HG02678 (cell line): ENCODE data around the gene PTGIR.

Source experiments
- ATAC-seq: cut with Tn5 transposase; IDR thresholded peaks from one replicate; pipeline ENCODE4 v1.9.1; 2021; ENCODE audit warnings: mild to moderate bottlenecking, moderate library complexity; ENCODE audit not compliant: unreplicated experiment

Gene PTGIR

DNA sequence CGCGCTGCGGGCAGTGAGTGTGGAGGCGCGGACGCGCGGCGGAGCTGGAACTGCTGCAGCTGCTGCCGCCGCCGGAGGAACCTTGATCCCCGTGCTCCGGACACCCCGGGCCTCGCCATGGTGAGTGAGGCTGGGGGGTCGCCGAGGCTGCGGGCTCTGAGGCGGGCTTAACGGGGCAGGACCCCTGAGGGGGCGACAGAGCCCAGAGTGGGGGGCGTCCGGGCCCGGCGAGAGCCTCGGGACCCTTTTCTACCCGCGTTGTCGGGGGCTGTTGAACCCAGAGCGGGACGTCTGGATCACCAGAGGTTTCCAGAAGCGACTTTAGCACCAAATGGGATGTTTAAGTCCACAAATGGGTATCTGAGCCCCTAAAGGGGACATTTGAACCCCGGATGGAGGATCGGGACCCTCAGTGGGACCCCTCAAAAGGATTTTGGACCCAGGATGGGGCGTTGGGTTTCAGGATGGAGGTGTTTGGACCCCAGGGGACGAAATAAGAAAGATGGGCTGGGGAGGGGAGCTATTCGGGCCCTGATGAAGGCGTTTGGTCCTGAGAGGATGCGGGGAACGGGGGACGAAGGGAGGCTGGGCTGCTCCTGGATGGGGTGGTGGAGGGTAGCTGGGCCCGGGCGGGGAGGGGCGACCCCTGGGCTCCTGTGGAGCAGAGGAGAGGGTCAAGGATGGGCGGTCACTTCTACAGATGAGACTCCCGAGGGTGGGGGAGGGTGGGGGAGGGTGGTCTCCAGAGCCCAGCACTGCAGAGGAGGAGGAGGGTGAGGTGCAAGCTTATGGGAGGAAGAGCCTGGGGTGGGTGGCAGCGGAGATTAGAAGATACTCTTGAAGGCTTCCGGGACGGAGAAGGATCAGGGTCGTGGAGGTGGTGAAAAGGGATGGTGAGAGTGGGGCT is 23.3 kb downstream of the PTGIR start, which contains the start of gene CALM3:
Gene CALM3, plus strand, starts transcription at position 13 of the 907 bp plus-strand sequence. Its CDS starts 105 bp downstream, at position 118.
- no peak for ATAC-seq

DNA sequence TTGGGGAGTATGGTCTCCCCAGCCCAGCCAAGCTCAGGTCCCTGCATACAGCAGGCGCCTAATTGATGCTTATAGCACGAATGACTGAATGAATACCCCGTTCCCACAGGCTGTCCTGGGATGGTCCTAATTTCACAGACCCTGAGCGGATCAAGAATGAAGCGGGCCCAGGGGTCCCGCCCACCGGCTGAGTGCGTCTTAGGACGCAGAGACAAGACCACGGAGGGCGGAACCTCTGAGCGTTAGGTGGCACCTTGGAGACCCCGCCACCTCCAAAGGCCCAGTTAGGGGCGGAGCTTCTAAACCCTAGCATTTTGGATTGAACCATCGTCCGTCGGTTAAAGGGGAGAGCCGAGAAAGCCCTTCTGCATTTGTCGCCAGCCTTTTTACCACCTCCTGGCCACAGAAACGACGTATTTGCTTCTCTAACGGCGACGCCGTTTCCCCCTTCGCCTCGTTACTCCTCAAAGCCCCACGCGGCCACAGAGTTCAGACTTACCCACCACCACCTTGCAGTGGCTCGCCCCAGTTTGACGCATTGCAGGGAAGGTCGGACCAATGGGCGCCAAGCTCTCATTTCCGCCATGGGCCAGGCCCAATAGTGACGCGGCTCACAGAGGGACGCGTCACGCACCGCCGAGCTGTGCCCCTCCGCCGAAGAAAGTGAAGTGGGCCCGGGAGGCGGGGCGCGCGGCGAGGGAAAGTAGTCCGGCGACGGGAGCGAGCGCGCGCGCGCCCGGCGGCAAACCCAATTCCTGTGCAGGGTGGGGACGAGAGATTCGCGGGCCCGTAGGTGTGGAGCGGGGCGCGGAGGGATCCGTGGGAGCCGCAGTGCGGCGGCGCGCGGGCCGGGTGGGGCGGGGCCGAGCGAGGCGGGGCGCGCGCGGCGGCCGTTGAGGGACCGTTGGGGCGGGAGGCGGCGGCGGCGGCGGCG is 24.2 kb downstream of the PTGIR start:
- peak; percentile 83 for ATAC-seq

DNA sequence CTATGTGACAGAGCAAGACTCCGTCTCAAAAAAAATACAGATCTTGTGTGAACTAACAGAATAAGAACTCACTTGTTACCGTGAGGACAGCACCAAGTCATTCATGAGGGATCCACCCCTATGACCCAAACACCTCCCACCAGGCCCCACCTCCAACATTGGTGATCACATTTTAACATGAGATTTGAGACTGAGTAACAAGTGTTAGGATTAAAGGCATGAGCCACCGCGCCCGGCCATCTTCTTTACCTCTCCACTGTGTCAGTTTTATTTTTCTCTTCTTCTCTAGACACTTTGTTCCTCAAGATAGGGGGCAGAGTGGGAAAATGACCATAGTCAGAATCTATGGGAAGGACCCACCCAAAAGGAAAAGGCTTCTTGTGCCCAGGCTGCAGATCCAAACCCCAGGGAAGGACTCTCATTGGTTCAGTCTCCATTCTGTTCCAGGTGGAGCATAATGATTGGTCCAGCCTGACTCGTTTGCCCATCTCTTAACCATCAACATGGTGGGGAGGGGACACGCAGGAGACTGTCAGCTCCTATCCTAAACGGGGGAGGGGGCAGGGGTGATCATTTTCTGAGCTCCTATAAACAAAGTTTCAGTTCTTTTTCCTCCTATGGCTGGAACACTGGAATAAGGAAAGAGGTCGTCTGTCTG is 25.0 kb downstream of the PTGIR start:
- no peak for ATAC-seq

DNA sequence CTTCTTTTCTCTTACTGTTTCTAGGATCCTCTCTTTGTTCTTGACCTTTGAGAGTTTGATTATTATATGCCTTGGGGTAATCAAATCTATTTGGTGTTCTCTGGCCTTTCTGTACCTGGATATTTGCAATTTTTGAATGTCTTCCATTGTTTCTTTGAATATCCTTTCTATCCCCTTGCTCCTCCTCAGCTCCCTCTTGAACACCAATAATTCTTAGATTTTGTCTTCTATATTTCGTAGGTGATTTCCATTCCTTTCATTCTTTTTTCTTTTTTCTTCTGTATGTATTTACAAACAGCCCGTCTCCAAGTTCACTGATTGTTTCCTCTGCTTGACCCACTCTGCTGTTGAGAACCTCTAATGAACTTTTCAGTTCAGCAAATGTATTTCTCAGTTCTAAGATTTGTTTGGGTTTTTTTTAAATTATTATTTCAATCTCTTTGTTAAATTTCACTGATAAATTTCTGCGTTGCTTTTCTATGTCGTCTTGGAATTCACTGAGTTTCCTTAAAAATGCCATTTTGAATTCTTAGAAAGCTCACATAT is 26.4 kb downstream of the PTGIR start:
- ATAC-seq, result no peak

DNA sequence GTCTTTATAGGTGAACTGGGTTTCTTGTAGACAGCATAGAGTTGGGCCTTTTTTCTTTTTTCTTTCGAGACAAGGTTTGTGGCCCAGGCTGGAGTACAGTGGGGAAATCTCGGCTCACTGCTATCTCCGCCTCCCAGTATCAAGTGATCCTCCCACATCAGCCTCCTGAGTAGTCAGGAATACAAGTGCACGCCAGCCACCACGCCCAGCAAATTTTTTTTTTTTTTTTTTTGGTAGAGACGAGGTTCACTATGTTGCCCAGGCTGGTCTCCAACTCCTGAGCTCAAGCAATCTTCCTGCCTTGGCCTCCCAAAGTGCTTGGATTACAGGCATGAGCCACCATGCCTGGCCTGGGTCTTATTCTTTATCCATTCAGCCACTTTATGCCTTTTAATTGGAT is 28.9 kb downstream of the PTGIR start:
- ATAC-seq, result no peak

DNA sequence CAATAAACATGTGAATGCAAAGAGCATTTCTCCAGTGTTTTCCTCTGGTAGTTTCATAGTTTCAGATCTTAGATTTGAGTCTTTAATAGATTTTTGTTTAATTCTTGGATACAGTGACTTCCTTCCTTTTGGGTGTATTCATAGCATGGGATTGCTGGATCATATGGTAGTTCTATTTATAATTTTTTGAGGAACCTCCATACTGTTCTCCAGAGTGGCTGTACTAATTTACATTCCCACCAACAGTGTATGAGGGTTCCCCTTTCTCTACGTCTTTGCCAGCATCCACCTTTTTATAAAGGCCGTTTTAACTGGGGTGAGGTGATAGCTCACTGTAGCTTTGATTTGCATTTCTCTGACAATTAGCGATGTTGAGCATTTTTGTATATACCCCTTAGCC is 33.0 kb downstream of the PTGIR start:
- ATAC-seq, result no peak

DNA sequence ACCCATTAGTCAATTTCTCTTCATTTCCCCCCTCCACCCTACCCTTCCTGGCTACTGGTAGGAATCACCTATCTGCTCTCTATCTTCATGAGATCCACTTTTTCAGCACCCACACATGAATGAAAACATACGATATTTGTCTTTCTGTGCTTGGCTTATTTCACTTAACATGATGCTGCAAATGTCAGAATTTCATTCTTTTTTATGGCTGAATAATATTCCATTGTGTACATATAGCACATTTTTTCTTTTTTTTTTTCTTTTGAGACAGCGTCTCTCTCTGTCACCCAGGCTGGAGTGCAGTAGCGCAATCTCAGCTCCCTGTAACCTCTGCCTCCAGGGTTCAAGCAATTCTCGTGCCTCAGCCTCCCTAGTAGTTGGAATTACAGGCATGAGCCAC is 33.6 kb downstream of the PTGIR start:
- no peak for ATAC-seq

DNA sequence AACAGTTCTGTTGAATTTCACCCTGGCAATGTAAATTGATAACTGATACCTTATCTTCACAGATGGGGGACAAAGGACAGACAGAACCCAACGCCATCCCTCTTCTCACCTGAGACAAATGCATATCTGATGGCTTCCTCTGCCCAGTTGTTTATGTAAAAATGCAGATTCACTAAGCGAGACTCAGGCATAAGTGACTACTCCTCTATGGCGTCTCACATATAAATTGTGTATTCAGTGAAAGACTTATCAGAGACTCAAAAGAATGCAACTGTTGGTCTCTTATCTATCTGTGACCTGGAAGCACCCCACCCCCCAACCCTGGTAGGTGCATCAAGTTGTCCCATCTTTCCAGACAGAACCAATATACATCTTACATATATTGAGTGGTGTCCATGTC is 37.0 kb downstream of the PTGIR start:
- no peak for ATAC-seq

DNA sequence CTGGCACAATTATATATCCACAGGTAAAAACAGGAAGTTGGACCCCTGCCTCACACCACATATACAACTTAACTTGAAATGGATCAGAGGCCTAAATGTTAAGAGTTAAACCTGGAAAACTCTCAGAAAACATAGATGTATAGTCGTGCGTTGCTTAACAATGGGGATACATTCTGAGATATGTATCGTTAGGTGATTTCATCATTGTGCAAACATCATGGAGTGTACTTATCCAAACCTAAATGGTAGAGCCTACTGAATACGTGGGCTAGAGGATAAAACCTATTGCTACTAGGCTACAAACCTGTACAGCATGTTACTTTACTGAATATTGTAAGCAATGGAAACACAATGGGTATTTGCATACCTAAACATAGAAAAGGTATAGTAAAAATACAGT is 38.6 kb downstream of the PTGIR start:
- ATAC-seq, result no peak

DNA sequence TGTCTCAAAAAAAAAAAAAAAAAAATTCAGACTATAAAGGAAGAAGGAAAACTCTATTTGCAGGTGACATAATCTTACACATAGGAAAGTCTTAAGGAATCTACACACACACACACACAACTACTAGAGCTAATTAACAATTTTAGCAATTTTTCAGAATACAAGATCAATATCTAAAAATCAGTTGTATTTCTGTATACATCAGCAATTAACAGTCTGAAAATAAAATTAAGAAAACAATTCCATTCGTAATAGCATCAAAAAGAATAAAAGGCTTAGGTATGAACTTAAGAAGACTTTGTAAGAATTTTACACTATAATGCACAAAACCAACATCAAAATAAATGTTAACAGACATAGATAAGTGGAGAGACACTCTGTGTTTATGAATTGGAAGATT is 39.4 kb downstream of the PTGIR start:
- ATAC-seq, result no peak

DNA sequence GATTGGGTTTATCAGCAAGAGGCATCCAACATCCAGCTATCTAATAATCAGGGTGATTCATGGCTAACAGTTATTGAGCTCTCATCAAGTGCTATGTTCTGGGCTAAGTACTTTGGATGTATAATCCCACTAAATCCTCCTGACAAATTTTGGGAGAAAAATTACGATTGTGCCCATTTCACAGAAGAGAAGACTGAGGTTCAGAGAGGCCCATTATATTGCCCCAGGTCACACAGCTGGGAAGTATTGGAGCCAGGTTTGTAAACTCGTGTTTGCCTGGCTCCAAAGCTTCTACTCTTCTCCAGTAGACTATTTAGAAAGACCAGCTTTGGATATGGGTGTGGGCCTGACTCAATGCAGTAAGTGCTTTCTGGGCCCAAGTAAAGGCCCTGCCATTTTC is 44.6 kb downstream of the PTGIR start:
- no peak for ATAC-seq

DNA sequence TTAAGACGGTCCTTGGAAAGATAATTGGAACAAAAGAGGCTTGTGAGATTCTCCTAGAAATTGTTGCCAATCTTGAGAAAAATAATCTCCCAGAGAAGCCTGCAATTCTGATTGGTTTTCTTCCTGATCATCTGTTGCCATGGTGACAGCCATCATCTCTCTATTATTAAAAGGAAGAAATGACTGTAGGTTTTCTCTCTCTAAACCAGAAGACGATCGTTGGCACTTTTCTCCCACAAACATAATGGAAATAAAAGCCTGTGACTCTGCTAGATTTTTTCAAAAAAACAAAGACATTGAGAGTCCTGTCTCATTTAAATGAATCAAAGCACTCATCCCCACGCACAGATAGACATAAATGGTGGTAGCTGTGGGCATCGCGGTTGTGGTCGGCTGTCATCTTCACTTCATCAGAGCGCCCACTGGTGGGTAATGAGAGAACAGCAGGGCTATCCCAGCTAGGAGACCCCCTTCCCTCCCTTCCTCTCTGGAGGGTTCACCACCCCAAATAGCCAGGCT is 45.5 kb downstream of the PTGIR start:
- no peak for ATAC-seq

DNA sequence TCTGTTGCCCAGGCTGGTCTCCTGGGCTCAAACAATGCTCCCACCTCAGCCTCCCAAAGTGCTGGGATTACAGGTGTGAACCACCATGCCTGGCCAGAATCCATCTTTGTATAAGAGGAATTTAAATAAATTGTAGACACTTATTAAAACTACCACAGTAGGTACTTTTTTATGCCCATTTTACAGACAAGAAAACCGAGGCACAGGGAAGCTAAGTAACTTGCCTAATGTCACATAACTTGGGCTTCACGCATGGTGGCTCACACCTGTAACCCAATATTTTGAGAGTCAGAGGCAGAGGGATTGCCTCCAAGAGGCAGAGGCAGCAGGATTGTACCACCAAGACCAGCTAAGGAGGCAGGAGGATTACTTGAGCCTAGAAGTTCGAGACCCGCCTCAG is 46.4 kb downstream of the PTGIR start:
- ATAC-seq, result no peak

DNA sequence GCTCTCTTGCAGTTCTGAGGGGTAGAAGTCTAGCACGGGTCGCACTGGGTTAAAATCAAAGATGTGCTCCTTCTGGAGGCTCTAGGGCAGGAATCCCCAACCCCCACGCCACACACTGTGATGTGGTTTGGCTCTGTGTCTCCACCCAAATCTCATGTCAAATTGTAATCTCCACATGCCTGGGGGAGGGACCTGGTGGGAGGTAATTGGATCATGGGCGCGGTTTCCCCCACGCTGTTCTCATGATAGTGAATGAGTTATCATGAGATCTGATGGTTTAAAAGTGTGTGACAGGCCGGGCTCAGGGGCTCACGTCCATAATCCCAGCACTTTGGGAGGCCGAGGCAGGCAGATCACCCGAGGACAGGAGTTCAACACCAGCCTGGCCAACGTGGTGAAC is 50.4 kb downstream of the PTGIR start:
- no peak for ATAC-seq

DNA sequence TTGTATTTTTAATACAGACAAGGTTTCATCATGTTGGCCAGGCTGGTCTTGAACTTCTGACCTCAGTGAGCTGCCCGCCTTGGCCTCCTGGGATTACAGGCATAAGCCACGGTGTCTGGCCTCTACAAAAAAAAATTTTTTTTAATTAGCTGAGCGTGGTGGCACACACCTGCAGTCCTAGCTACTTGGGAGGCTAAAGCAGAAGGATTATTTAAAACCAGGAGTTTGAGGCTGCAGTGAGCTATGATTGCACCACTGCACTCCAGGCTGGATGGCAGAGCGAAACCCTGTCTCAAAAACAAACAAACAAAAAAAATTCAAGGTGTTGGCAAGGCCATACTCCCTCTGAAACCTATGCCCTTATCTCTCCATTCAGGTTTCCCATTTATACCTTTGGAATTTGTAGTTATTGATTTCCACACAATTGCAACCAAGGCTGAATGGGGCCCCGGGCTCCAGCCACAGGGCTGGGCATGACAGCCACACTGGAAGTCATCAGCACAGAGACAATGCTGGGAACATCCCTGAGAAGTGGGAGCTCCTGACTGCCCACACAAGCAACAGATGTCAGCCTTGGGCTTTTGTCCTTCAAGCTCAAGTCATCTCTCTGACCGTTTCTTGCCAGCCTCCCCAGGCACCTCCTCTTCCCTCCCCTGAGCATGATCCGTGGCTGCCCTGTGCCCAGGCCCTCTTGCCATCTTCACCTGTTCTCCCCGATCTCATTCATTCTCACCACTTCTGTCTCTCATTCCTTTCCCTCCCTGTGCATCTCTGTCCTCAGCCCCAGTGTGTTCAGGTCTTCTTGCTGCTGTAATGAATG is 51.0 kb downstream of the PTGIR start:
- no peak for ATAC-seq

DNA sequence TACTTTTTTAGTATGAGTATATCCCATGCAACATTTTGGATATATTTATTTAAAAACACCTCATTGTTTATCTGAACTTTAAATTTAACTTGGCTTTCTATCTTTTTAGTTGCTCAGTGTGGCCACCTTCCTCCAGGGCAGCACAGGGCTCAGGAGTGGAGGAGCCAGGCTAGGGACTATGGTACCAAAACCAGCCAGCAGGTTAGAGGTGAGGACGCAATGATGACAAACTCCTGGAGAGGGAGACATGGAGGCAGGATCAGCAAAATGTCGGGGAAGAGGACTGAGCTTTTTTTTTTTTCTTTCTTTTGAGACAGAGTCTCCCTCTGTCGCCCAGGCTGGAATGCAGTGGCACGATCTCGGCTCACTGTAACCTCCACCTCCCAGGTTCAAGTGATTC is 53.4 kb downstream of the PTGIR start:
- no peak for ATAC-seq
